Measurements from ENCODE around the gene SLC9A8.

- TF ChIP-seq POLR2AphosphoS5 (IDR thresholded peaks at IDR 0.05) (peak; percentile 26), REST (IDR thresholded peaks at IDR 0.05; ENCODE audit: borderline replicate concordance) (peak; percentile 51)
Observed at GRCh38 chr20:49928411-49929141, 115.9 kb downstream of the SLC9A8 start.

Measured in neural cell (in vitro differentiated cells).